H1 (cell line): ENCODE measurements around the gene ZBTB42. TPM values are rescaled to one million over a fixed set of nuclear protein-coding genes. Genes with fewer than 3 reads are reported as not detected.

Source experiments
- CTCF ChIA-PET: fragments of 300-600 bp; sonication (Branson Sonifier 250); formaldehyde crosslinking; loops from one replicate; lab custom pipeline; 2021; ENCODE audit not compliant: partially characterized antibody; lab: Charles Lee
- POLR2A ChIA-PET: fragments of 300-600 bp; sonication (Branson Sonifier 250); formaldehyde crosslinking; loops from one replicate; lab custom pipeline; 2021; ENCODE audit warnings: inconsistent platforms; ENCODE audit not compliant: partially characterized antibody; lab: Charles Lee
- DNase-seq, 2 experiments: peaks; one replicate each; pipeline versions ENCODE4 v3.0.0 to v3.0.0-alpha.2; 2010 to 2022; ENCODE audit warnings: low spot score in 2 of 2, low read depth in 1 of 2, mixed read lengths in 1 of 2
- FAIRE-seq: peaks from 2 replicates; lab custom pipeline; 2011; peaks lifted over from hg19 to GRCh38; lab: Jason Lieb, UNC
- H2AFZ ChIP-seq: 2 replicates; pipeline ENCODE4 v1.8.1; 2012; ENCODE audit warnings: low read length, inconsistent platforms
- H2AK5ac ChIP-seq: 2 replicates; pipeline ENCODE4 v1.6.1; 2013; ENCODE audit warnings: low read depth, low read length
- H2BK120ac ChIP-seq: replicated peaks from 2 replicates; pipeline ENCODE3; 2013; ENCODE audit warnings: low read depth, low read length, inconsistent platforms
- H2BK12ac ChIP-seq: 2 replicates; pipeline ENCODE4 v1.6.1; 2013; ENCODE audit warnings: low read depth, low read length
- H2BK15ac ChIP-seq: 2 replicates; pipeline ENCODE4 v1.6.1; 2013; ENCODE audit warnings: low read length
- H2BK20ac ChIP-seq: 2 replicates; pipeline ENCODE4 v1.6.1; 2013; ENCODE audit warnings: low read length
- H2BK5ac ChIP-seq: 2 replicates; pipeline ENCODE4 v1.6.1; 2013; ENCODE audit warnings: low read depth, low read length
- H3K14ac ChIP-seq: 2 replicates; pipeline ENCODE4 v1.6.1; 2013; ENCODE audit warnings: inconsistent platforms; ENCODE audit not compliant: insufficient read length
- H3K18ac ChIP-seq: 2 replicates; pipeline ENCODE4 v1.6.1; 2013; ENCODE audit warnings: low read length; ENCODE audit errors: extremely low read depth
- H3K23ac ChIP-seq: 2 replicates; pipeline ENCODE4 v1.6.1; 2013; ENCODE audit warnings: inconsistent platforms; ENCODE audit not compliant: insufficient read length
- H3K23me2 ChIP-seq: 2 replicates; pipeline ENCODE4 v1.6.1; 2013; ENCODE audit warnings: low read depth, low read length
- H3K27ac ChIP-seq: 2 replicates; pipeline ENCODE4 v1.6.1; 2011; ENCODE audit warnings: low read depth, low read length, inconsistent platforms
- H3K27me3 ChIP-seq, 4 experiments: replicated peaks in 1 of 4; 1 replicate in 1 of 4; 2 replicates in 3 of 4; pipeline versions ENCODE4 v1.6.1 to v1.8.1; 2011 to 2013; ENCODE audit warnings: low read length in 3 of 4, mild to moderate bottlenecking in 3 of 4, inconsistent platforms in 2 of 4, mixed read lengths in 2 of 4, moderate library complexity in 1 of 4; ENCODE audit not compliant: control insufficient read depth in 3 of 4, insufficient read depth in 3 of 4; ENCODE audit errors: extremely low read depth in 1 of 4
- H3K36me3 ChIP-seq, 4 experiments: 2 replicates each; pipeline versions ENCODE4 v1.6.1 to v1.8.1; 2011 to 2013; ENCODE audit warnings: mild to moderate bottlenecking in 4 of 4, low read length in 3 of 4, moderate library complexity in 2 of 4, control low read depth in 1 of 4, inconsistent platforms in 1 of 4; ENCODE audit not compliant: insufficient read depth in 4 of 4, control insufficient read depth in 2 of 4
- H3K4ac ChIP-seq: replicated peaks from 2 replicates; pipeline ENCODE3; 2013; ENCODE audit warnings: low read length, low read depth, mixed read lengths, inconsistent platforms; ENCODE audit not compliant: insufficient read length
- H3K4me1 ChIP-seq, 4 experiments: replicated peaks in 1 of 4; 1 replicate in 1 of 4; 2 replicates in 3 of 4; pipeline versions ENCODE4 v1.6.1 to v1.8.1; 2011 to 2013; ENCODE audit warnings: low read length in 3 of 4, inconsistent platforms in 2 of 4, mixed read lengths in 1 of 4; ENCODE audit not compliant: insufficient read depth in 4 of 4, control insufficient read depth in 3 of 4
- H3K4me2 ChIP-seq, 2 experiments: 2 replicates each; pipeline versions ENCODE4 v1.6.1 to v1.8.1; 2011 to 2013; ENCODE audit warnings: low read depth in 2 of 2, low read length in 2 of 2, control low read depth in 1 of 2, inconsistent platforms in 1 of 2, mild to moderate bottlenecking in 1 of 2; ENCODE audit not compliant: insufficient read depth in 1 of 2
- H3K4me3 ChIP-seq, 4 experiments: fragments of 200-600, 300-600 bp in 1 of 4; sonication (generic), shearing (Covaris generic), sonication (Bioruptor Twin) in 1 of 4; 2 replicates each; pipeline versions ENCODE4 v1.5.1 to v1.8.1; 2011 to 2016; ENCODE audit warnings: low read length in 4 of 4, low read depth in 3 of 4, control low read depth in 2 of 4, inconsistent platforms in 2 of 4, mild to moderate bottlenecking in 2 of 4, mixed read lengths in 1 of 4, moderate library complexity in 1 of 4; ENCODE audit not compliant: insufficient read depth in 2 of 4; ENCODE audit errors: extremely low read depth in 1 of 4
- H3K56ac ChIP-seq: replicated peaks from 2 replicates; pipeline ENCODE3; 2013; ENCODE audit warnings: low read depth, mild to moderate bottlenecking, mixed read lengths, low read length, inconsistent platforms; ENCODE audit not compliant: insufficient read length
- H3K79me1 ChIP-seq: 2 replicates; pipeline ENCODE4 v1.6.1; 2013; ENCODE audit warnings: low read depth, low read length, control low read depth
- H3K79me2 ChIP-seq, 2 experiments: 2 replicates each; pipeline versions ENCODE4 v1.6.1 to v1.8.1; 2012 to 2013; ENCODE audit warnings: low read length in 2 of 2, mild to moderate bottlenecking in 2 of 2, inconsistent platforms in 1 of 2; ENCODE audit not compliant: insufficient read depth in 2 of 2, control insufficient read depth in 1 of 2
- H3K9ac ChIP-seq, 4 experiments: replicated peaks in 1 of 4; 1 replicate in 1 of 4; 2 replicates in 3 of 4; pipeline versions ENCODE4 v1.6.1 to v1.8.1; 2011 to 2013; ENCODE audit warnings: low read depth in 3 of 4, low read length in 3 of 4, control low read depth in 2 of 4, mild to moderate bottlenecking in 2 of 4, moderate library complexity in 2 of 4, inconsistent platforms in 1 of 4; ENCODE audit errors: extremely low read depth in 1 of 4
- H3K9me3 ChIP-seq, 2 experiments: 2 replicates each; pipeline versions ENCODE4 v1.6.1 to v1.8.1; 2012 to 2013; ENCODE audit warnings: mild to moderate bottlenecking in 2 of 2, moderate library complexity in 2 of 2, control low read depth in 1 of 2, inconsistent platforms in 1 of 2, low read depth in 1 of 2, low read length in 1 of 2, mixed read lengths in 1 of 2; ENCODE audit not compliant: insufficient read depth in 2 of 2
- H4K20me1 ChIP-seq, 2 experiments: replicated peaks in 1 of 2; 2 replicates each; pipeline versions ENCODE3 to v1.8.1; 2011 to 2013; ENCODE audit warnings: inconsistent platforms in 2 of 2, low read length in 2 of 2, mild to moderate bottlenecking in 1 of 2; ENCODE audit not compliant: insufficient read depth in 2 of 2, control insufficient read depth in 1 of 2
- H4K5ac ChIP-seq: 2 replicates; pipeline ENCODE4 v1.6.1; 2013; ENCODE audit warnings: low read length, low read depth, mixed read lengths, inconsistent platforms; ENCODE audit not compliant: insufficient read length
- H4K8ac ChIP-seq: 2 replicates; pipeline ENCODE4 v1.8.0; 2013; ENCODE audit warnings: mild to moderate bottlenecking, moderate library complexity, low read length, inconsistent platforms; ENCODE audit not compliant: insufficient read depth; ENCODE audit errors: extremely low read depth
- H4K91ac ChIP-seq: replicated peaks from 2 replicates; pipeline ENCODE3; 2013; ENCODE audit warnings: low read length, mixed read lengths, inconsistent platforms; ENCODE audit not compliant: insufficient read length
- ASH2L ChIP-seq: fragments of 200-600, 300-600 bp; sonication (generic); IDR thresholded peaks from one replicate; pipeline ENCODE4 v1.7.1; 2017; ENCODE audit warnings: low read length
- ATF3 ChIP-seq: IDR thresholded peaks from 2 replicates; pipeline ENCODE4 v1.6.1; 2011; ENCODE audit warnings: low read depth, mild to moderate bottlenecking, low read length; ENCODE audit not compliant: insufficient read depth
- BRCA1 ChIP-seq: IDR thresholded peaks from 2 replicates; pipeline ENCODE4 v1.6.1; 2012; ENCODE audit warnings: low read depth, low read length, improper control_type of control experiment
- EZH2 ChIP-seq: fragments of 200-600 bp; sonication (generic); IDR thresholded peaks from 2 replicates; pipeline ENCODE4 v1.7.1; 2012; ENCODE audit warnings: low read depth, mild to moderate bottlenecking, moderate library complexity, low read length, inconsistent platforms; ENCODE audit not compliant: severe bottlenecking
- HDAC2 ChIP-seq, 2 experiments: fragments of 300-600 bp in 1 of 2; sonication (generic) in 1 of 2; IDR thresholded peaks; 2 replicates each; pipeline ENCODE4 v1.6.1; 2011 to 2012; ENCODE audit warnings: low read depth in 2 of 2, low read length in 2 of 2, mild to moderate bottlenecking in 2 of 2, moderate library complexity in 2 of 2, borderline replicate concordance in 1 of 2, inconsistent platforms in 1 of 2
- KDM4A ChIP-seq: IDR thresholded peaks from one replicate; pipeline ENCODE4 v1.7.1; 2012; ENCODE audit warnings: low read depth, mild to moderate bottlenecking, moderate library complexity, low read length, inconsistent platforms; ENCODE audit not compliant: severe bottlenecking
- MAFK ChIP-seq: IDR thresholded peaks from 2 replicates; pipeline ENCODE4 v1.6.1; 2012; ENCODE audit warnings: low read depth, mild to moderate bottlenecking, improper control_type of control experiment, low read length
- MAX ChIP-seq: IDR thresholded peaks from 2 replicates; pipeline ENCODE4 v1.6.1; 2012; ENCODE audit warnings: inconsistent platforms
- RAD21 ChIP-seq, 2 experiments: IDR thresholded peaks in 1 of 2; conservative IDR thresholded peaks in 1 of 2; 2 replicates each; pipeline ENCODE4 v1.6.1; 2011; ENCODE audit warnings: low read depth in 2 of 2, low read length in 2 of 2, improper control_type of control experiment in 1 of 2, inconsistent platforms in 1 of 2, mild to moderate bottlenecking in 1 of 2, moderate library complexity in 1 of 2
- TBP ChIP-seq: IDR thresholded peaks from 2 replicates; pipeline ENCODE4 v1.6.1; 2011; ENCODE audit warnings: low read depth, low read length, improper control_type of control experiment
- TCF12 ChIP-seq: IDR thresholded peaks from 2 replicates; pipeline ENCODE4 v1.6.1; 2011; ENCODE audit warnings: low read depth, mild to moderate bottlenecking, low read length
- WGBS, 2 experiments: shearing (Covaris generic) in 1 of 2; methylation state at CpG; one replicate each; pipeline versions ENCODE4 v1.1.6 to v1.1.7; 2013 to 2015; ENCODE audit warnings: low lambda C conversion rate in 2 of 2, mixed read lengths in 2 of 2, inconsistent platforms in 1 of 2, low coverage in 1 of 2, missing lambda C conversion rate in 1 of 2; ENCODE audit not compliant: insufficient replicate concordance in 2 of 2, insufficient coverage in 1 of 2, insufficient read length in 1 of 2; ENCODE audit errors: extremely low coverage in 1 of 2, missing lambda C conversion rate in 1 of 2; 5-methylcytosine and 5-hydroxymethylcytosine counted together
- polyA plus RNA-seq, 7 experiments: library from polyadenylated mRNA; depleted of rRNA in 3 of 7; stranded (reverse) in 5 of 7; unstranded in 2 of 7; fragments of >200 nt in 5 of 7; fragments of 200-250 nt in 2 of 7; gene quantifications; 1 replicate in 5 of 7; 2 replicates in 1 of 7; 4 replicates in 1 of 7; pipeline versions ENCODE4 v1.2.1 to v1.2.3, GENCODE V29; 2011 to 2013; ENCODE audit warnings: missing spikeins in 2 of 7, mixed read lengths in 2 of 7
- total RNA-seq: library from RNA; stranded (reverse); fragmentation: NEBNext Ultra II Directional; extraction: Animal tissue kit (Norgen Biotek cat#: 25700); gene quantifications from 2 replicates; pipeline ENCODE4 v1.2.1, GENCODE V29; 2021

Gene ZBTB42
- total and polyA plus RNA-seq, 2 of the 8 experiments (the other 6 are each of a cell fraction or from before 2014, with no cell fraction given), result 2.8 to 3.1 TPM

- Histone ChIP-seq H3K23me2 (peaks cover 17% of the 10 kb centered on the region), H3K14ac (no peak overlapping the region), H4K8ac (no peak overlapping the region), H2AK5ac (no peak overlapping the region), H3K18ac (no peak overlapping the region), H3K56ac (no peak overlapping the region), H3K27ac (no peak overlapping the region), H3K23ac (no peak overlapping the region), H2BK12ac (no peak overlapping the region), H3K4me3 (no peak overlapping the region), H3K79me2 (no peaks in the 10 kb centered on the region), H4K91ac (no peak overlapping the region), H4K5ac (no peak overlapping the region), H2BK20ac (no peak overlapping the region), H2BK15ac (no peak overlapping the region), H3K79me1 (no peaks in the 10 kb centered on the region), H2BK5ac (no peak overlapping the region), H4K20me1 (peaks cover 3 to 13% of the 10 kb centered on the region in 2 experiments), H2BK120ac (no peak overlapping the region), H3K9ac (no peak overlapping the region), H3K9me3 (no peaks in the 10 kb centered on the region), H3K4me2 (no peak overlapping the region), H3K27me3 (peaks cover 14 to 39% (median 28%) of the 10 kb centered on the region in 4 experiments), H3K4me1 (peaks cover 0 to 9% (median 5%) of the 10 kb centered on the region in 4 experiments; a peak in 5 of 7 replicates), H3K36me3 (no peaks in the 10 kb centered on the region), H2AFZ (no peak overlapping the region), H3K4ac (no peak overlapping the region)
- FAIRE-seq (no peak), DNase-seq (no peak)
- WGBS, 2 experiments, result 89% methylated on average over 13 of the region's 15 CpGs; no CpG with 5 or more reads in 1 of the 2 experiments
- POLR2A ChIA-PET, result interaction anchor here (0.9 to 1.4 kb wide), 3 partner anchors 15 to 49 kb away, joined by 3 to 5 read pairs (median 3); no protein-coding TSS in a partner anchor
- CTCF ChIA-PET, result interaction anchor here (0.8 to 3.0 kb wide), 4 partner anchors 17 to 78 kb away, joined by 3 to 17 read pairs (median 8); no protein-coding TSS in a partner anchor
- TF ChIP-seq TCF12, result no peak
- TF ChIP-seq MAX, result no peak
- no peak for TF ChIP-seq EZH2
- TF ChIP-seq HDAC2 (IDR thresholded peaks at IDR 0.05; ENCODE audit: borderline replicate concordance in 1 of 2, low read depth in 2 of 2, low read length in 2 of 2), result no peak
- no peak for TF ChIP-seq RAD21 (IDR thresholded peaks at IDR 0.05 in 1 of 2, conservative IDR thresholded peaks at IDR 0.05 in 1 of 2; ENCODE audit: low read depth in 2 of 2, low read length in 2 of 2)
- no peak for TF ChIP-seq KDM4A
- TF ChIP-seq BRCA1, result no peak
- TF ChIP-seq MAFK, result no peak
- no peak for TF ChIP-seq ASH2L
- TF ChIP-seq ATF3, result no peak
- no peak for TF ChIP-seq TBP
These were observed 3.1 kb downstream of the ZBTB42 start for GRCh38 chr14:104803912-104804410.
